HCT116 (cell line): ENCODE data around the gene TANC1. TPM values are rescaled to one million over a fixed set of nuclear protein-coding genes. Genes with fewer than 3 reads are reported as not detected.

Experiments
- ATAC-seq: fragments of 200-7000 bp; cut with Tn5 transposase; 2 replicates; pipeline ENCODE4 v1.9.1; 2020; ENCODE audit warnings: mild to moderate bottlenecking, moderate library complexity
- BruUV-seq: library from RNA; stranded (reverse); fragments of 400-500 nt; replicated peaks from 2 replicates; lab custom pipeline; 2021; lab: Mats Ljungman, UMichigan
- CTCF ChIA-PET: fragments of 300-600 bp; sonication (Branson Sonifier 250); formaldehyde crosslinking; loops from one replicate; lab custom pipeline; 2021; ENCODE audit warnings: antibody characterized with exemption; lab: Charles Lee
- POLR2A ChIA-PET: fragments of 300-600, 350-600 bp; sonication (Branson Sonifier 250); formaldehyde crosslinking; loops from one replicate; lab custom pipeline; 2021; ENCODE audit warnings: antibody characterized with exemption; lab: Charles Lee
- RAD21 ChIA-PET, 2 experiments: fragments of 300-600 bp; sonication (Branson Sonifier 250); formaldehyde crosslinking; loops; one replicate each; lab custom pipeline; 2023; ENCODE audit warnings: low total read pairs in 2 of 2; ENCODE audit not compliant: uncharacterized antibody in 2 of 2, unreplicated experiment in 2 of 2, low non-redundant PET in 1 of 2; lab: Charles Lee
- DNase-seq: peaks from one replicate; pipeline ENCODE4 v3.0.0-alpha.2; 2010; ENCODE audit warnings: low read depth, low spot score
- H2AFZ ChIP-seq: fragments of 200-600 bp; shearing (Covaris generic), sonication (generic); 2 replicates; pipeline ENCODE4 v1.6.1; 2017; ENCODE audit warnings: low read depth, mixed run types, mixed read lengths, antibody characterized with exemption, low read length; ENCODE audit not compliant: poor library complexity, severe bottlenecking
- H3K27ac ChIP-seq: 2 replicates; pipeline ENCODE4 v1.5.1; 2012; ENCODE audit warnings: low read depth, low read length
- H3K27me3 ChIP-seq: fragments of 200-600 bp; sonication (generic); 2 replicates; pipeline ENCODE4 v1.6.1; 2016; ENCODE audit warnings: mixed run types, low read length, mixed read lengths; ENCODE audit not compliant: insufficient read depth
- H3K36me3 ChIP-seq, 2 experiments: fragments of 200-500 bp in 1 of 2; fragments of 200-600 bp in 1 of 2; sonication (Bioruptor generic) in 1 of 2; sonication (generic) in 1 of 2; 2 replicates each; pipeline versions ENCODE4 v1.5.1 to v1.6.1; 2014 to 2016; ENCODE audit warnings: low read length in 2 of 2, inconsistent platforms in 1 of 2, mixed read lengths in 1 of 2, mixed run types in 1 of 2; ENCODE audit not compliant: insufficient read depth in 2 of 2, control insufficient read depth in 1 of 2
- H3K4me1 ChIP-seq, 2 experiments: fragments of 200-600 bp in 1 of 2; sonication (generic) in 1 of 2; 2 replicates each; pipeline versions ENCODE4 v1.5.1 to v1.6.1; 2012 to 2017; ENCODE audit warnings: low read length in 2 of 2, inconsistent platforms in 1 of 2, mild to moderate bottlenecking in 1 of 2, mixed read lengths in 1 of 2, mixed run types in 1 of 2, moderate library complexity in 1 of 2; ENCODE audit not compliant: insufficient read depth in 2 of 2, control insufficient read depth in 1 of 2
- H3K4me2 ChIP-seq: fragments of 200-600 bp; sonication (generic); 2 replicates; pipeline ENCODE4 v1.6.1; 2017; ENCODE audit warnings: mixed run types, low read length, mixed read lengths
- H3K4me3 ChIP-seq, 2 experiments: fragments of 200-600 bp in 1 of 2; sonication (generic) in 1 of 2; replicated peaks in 1 of 2; 2 replicates each; pipeline ENCODE4 v1.5.1; 2011 to 2016; ENCODE audit warnings: low read length in 2 of 2, control low read depth in 1 of 2, low read depth in 1 of 2, mild to moderate bottlenecking in 1 of 2, mixed read lengths in 1 of 2, mixed run types in 1 of 2
- H3K79me2 ChIP-seq: fragments of 200-600 bp; sonication (generic); 2 replicates; pipeline ENCODE4 v1.6.1; 2017; ENCODE audit warnings: mild to moderate bottlenecking, mixed run types, low read length, moderate library complexity, mixed read lengths; ENCODE audit not compliant: insufficient read depth
- H3K9ac ChIP-seq: fragments of 200-600 bp; sonication (generic); 2 replicates; pipeline ENCODE4 v1.6.1; 2016; ENCODE audit warnings: low read length, mixed read lengths
- H3K9me2 ChIP-seq: fragments of 200-600 bp; sonication (generic), shearing (Covaris generic); 2 replicates; pipeline ENCODE4 v1.6.1; 2017; ENCODE audit warnings: mixed run types, mild to moderate bottlenecking, moderate library complexity; ENCODE audit not compliant: insufficient read depth
- H3K9me3 ChIP-seq, 2 experiments: fragments of 200-500 bp in 1 of 2; fragments of 200-600 bp in 1 of 2; sonication (Bioruptor generic) in 1 of 2; sonication (generic) in 1 of 2; 2 replicates each; pipeline ENCODE4 v1.6.1; 2014 to 2017; ENCODE audit warnings: low read length in 2 of 2, mixed read lengths in 2 of 2, inconsistent platforms in 1 of 2, low read depth in 1 of 2, mild to moderate bottlenecking in 1 of 2, mixed run types in 1 of 2, moderate library complexity in 1 of 2; ENCODE audit not compliant: control insufficient read depth in 1 of 2, insufficient read depth in 1 of 2
- H4K20me1 ChIP-seq: fragments of 200-600 bp; sonication (generic), shearing (Covaris generic); 2 replicates; pipeline ENCODE4 v1.6.1; 2017; ENCODE audit warnings: mixed run types, mild to moderate bottlenecking, moderate library complexity; ENCODE audit not compliant: insufficient read depth
- EGR1 ChIP-seq: IDR thresholded peaks from 2 replicates; pipeline ENCODE4 v1.6.1; 2012; ENCODE audit warnings: low read depth
- JUND ChIP-seq: IDR thresholded peaks from 2 replicates; pipeline ENCODE4 v1.6.1; 2012
- REST ChIP-seq: IDR thresholded peaks from 2 replicates; pipeline ENCODE4 v1.6.1; 2012; ENCODE audit warnings: low read depth
- SIN3A ChIP-seq: IDR thresholded peaks from 2 replicates; pipeline ENCODE4 v1.6.1; 2012; ENCODE audit warnings: low read depth
- ZBTB33 ChIP-seq: IDR thresholded peaks from 2 replicates; pipeline ENCODE4 v1.6.1; 2011; ENCODE audit warnings: mild to moderate bottlenecking, low read length, moderate library complexity; ENCODE audit not compliant: insufficient replicate concordance; ENCODE audit errors: extremely low read depth
- intact Hi-C: fragments of 100-400 bp; cut with micrococcal nuclease; formaldehyde crosslinking; loops from 2 replicates; pipeline ENCODE4 v1.10.0; 2022
- total RNA-seq: library from RNA; stranded (reverse); gene quantifications from one replicate; pipeline ENCODE4 v1.2.1, GENCODE V29; 2021; ENCODE audit not compliant: unreplicated experiment

TANC1 gene
- total RNA-seq, 1 experiment from 2014 or later: 15.1 TPM

- no TSS peak for BruUV-seq
- H3K79me2 ChIP-seq: no peaks in the 10 kb centered on the region
- RAD21 ChIA-PET: no interaction called here
- POLR2A ChIA-PET: no interaction called here
- H3K9ac ChIP-seq: no peak overlapping the region
- no peak overlapping the region for H3K4me2 ChIP-seq
- no peak for DNase-seq
- CTCF ChIA-PET: no interaction called here
- TF ChIP-seq ZBTB33 (no peak), EGR1 (no peak), JUND (no peak), REST (no peak), SIN3A (no peak)
- intact Hi-C loops: loop anchor here (10.0 kb wide), 1 partner anchor 558 kb away; the partner anchor contains the start of gene MARCHF7
- H3K9me3 ChIP-seq: no peaks in the 10 kb centered on the region
- no peaks in the 10 kb centered on the region for H4K20me1 ChIP-seq
- H3K4me3 ChIP-seq: no peak overlapping the region
- no peaks in the 10 kb centered on the region for H3K27me3 ChIP-seq
- no peaks in the 10 kb centered on the region for H3K9me2 ChIP-seq
- no peak overlapping the region for H3K27ac ChIP-seq
- ATAC-seq: no peak
- no peak overlapping the region for H2AFZ ChIP-seq
- H3K36me3 ChIP-seq: no peaks in the 10 kb centered on the region
- peaks cover 37 to 46% of the 10 kb centered on the region in 2 experiments for H3K4me1 ChIP-seq
Measured at GRCh38 chr2:159156834-159157233, 188.4 kb downstream of the TANC1 start.
